ENCODE measurements around the gene NR2E1. TPM values are rescaled to one million over a fixed set of nuclear protein-coding genes. Genes with fewer than 3 reads are reported as not detected.

NR2E1 gene
- total and polyA plus RNA-seq, 2 experiments from 2014 or later = not detected

GRCh38 chr6:108118359-108118724, 47.5 kb upstream of the NR2E1 start:
- no peak for ATAC-seq
- H2AFZ ChIP-seq = no peak overlapping the region
- peaks cover 97% of the 10 kb centered on the region for H3K27me3 Mint-ChIP-seq (ENCODE audit: insufficient read depth, low read depth, poor library complexity)

More at GRCh38 chr6:108118359-108118724, 47.5 kb upstream of the NR2E1 start:
- H4K20me1 ChIP-seq (replicated peaks; ENCODE audit: insufficient read depth) = peaks cover 11% of the 10 kb centered on the region; the same call in 1 of the 2 replicates
- no peak overlapping the region for H3K27ac ChIP-seq (ENCODE audit: low read depth)
- H3K9me2 ChIP-seq (ENCODE audit: insufficient read depth) = no peaks in the 10 kb centered on the region
- no peak for DNase-seq (ENCODE audit: low spot score)
- H3K27ac Mint-ChIP-seq = no peak overlapping the region
- H3K4me1 ChIP-seq (ENCODE audit: insufficient read depth) = peaks cover 55% of the 10 kb centered on the region
- peak overlapping the region; percentile 85 for H3K4me2 ChIP-seq
- H3K79me2 ChIP-seq (replicated peaks; ENCODE audit: insufficient read depth) = no peaks in the 10 kb centered on the region
- peaks cover 62% of the 10 kb centered on the region for H3K4me1 Mint-ChIP-seq
- no peak for TF ChIP-seq POLR2AphosphoS5 (IDR thresholded peaks at IDR 0.05; ENCODE audit: low read depth)
- no peak for TF ChIP-seq EZH2phosphoT487 (IDR thresholded peaks at IDR 0.05; ENCODE audit: unreplicated experiment)
- no peak for TF ChIP-seq ETS1 (IDR thresholded peaks at IDR 0.05)
- no peak for TF ChIP-seq REST (IDR thresholded peaks at IDR 0.05; ENCODE audit: unreplicated experiment)
- TF ChIP-seq CTCF (conservative IDR thresholded peaks at IDR 0.05; ENCODE audit: low read depth in 2 of 2) = no peak
- TF ChIP-seq ZNF114 (CRISPR knock-in tag; IDR thresholded peaks at IDR 0.05) = no peak
- no peak for TF ChIP-seq NANOG (IDR thresholded peaks at IDR 0.05; ENCODE audit: borderline replicate concordance)
- no peak for TF ChIP-seq EZH2 (IDR thresholded peaks at IDR 0.05; ENCODE audit: low read depth, unreplicated experiment)
- no peak for TF ChIP-seq JUNB (IDR thresholded peaks at IDR 0.05; ENCODE audit: unreplicated experiment)
- no peak for TF ChIP-seq ZNF331 (CRISPR knock-in tag; IDR thresholded peaks at IDR 0.05; ENCODE audit: low read depth)
- no peak for TF ChIP-seq CREB1 (CRISPR knock-in tag; IDR thresholded peaks at IDR 0.05; ENCODE audit: low read depth)
- no peak for TF ChIP-seq ZNF462 (CRISPR knock-in tag; IDR thresholded peaks at IDR 0.05)
- no peak for TF ChIP-seq STAT1 (IDR thresholded peaks at IDR 0.05; ENCODE audit: unreplicated experiment)
- H3K9me3 Mint-ChIP-seq = peaks cover 4% of the 10 kb centered on the region; the same call in 2 of the 3 replicates
- H3K27me3 ChIP-seq (ENCODE audit: insufficient read depth) = peaks cover 100% of the 10 kb centered on the region
- H3K4me3 Mint-ChIP-seq = peak overlapping the region; percentile 65
- no peaks in the 10 kb centered on the region for H3K36me3 ChIP-seq (ENCODE audit: insufficient read depth)
- no peaks in the 10 kb centered on the region; the same call in 2 of the 3 replicates for H3K36me3 Mint-ChIP-seq (ENCODE audit: low read depth)
- H3F3A ChIP-seq (replicated peaks; ENCODE audit: low read depth) = peaks cover 35% of the 10 kb centered on the region
- H3K4me3 ChIP-seq = peak overlapping the region; percentile 64
